Motor neuron (in vitro differentiated cells): ENCODE measurements around the gene SORCS3. TPM values are rescaled to one million over a fixed set of nuclear protein-coding genes. Genes with fewer than 3 reads are reported as not detected.
A peak's percentile ranks its signal among the peaks of the same experiment; 100 is the strongest.

ENCODE experiments used
- ATAC-seq, 8 experiments: fragments of 200-7000 bp; cut with Tn5 transposase; replicated peaks in 6 of 8; 2 replicates each; pipeline ENCODE4 v1.8.0; 2021; ENCODE audit warnings: mild to moderate bottlenecking in 8 of 8, moderate library complexity in 8 of 8
- H3K27ac ChIP-seq, 2 donors: fragments of 250-450 bp; sonication (Bioruptor Pico); 2 replicates each; pipeline ENCODE4 v1.9.0; 2021; ENCODE audit warnings: antibody characterized with exemption in 2 of 2, mild to moderate bottlenecking in 2 of 2, moderate library complexity in 1 of 2
- H3K4me1 ChIP-seq, 2 donors: fragments of 250-450 bp; sonication (Bioruptor Pico); replicated peaks in 1 of 2; 2 replicates each; pipeline ENCODE4 v1.6.1; 2021; ENCODE audit warnings: antibody characterized with exemption in 2 of 2, mild to moderate bottlenecking in 2 of 2, moderate library complexity in 1 of 2
- H3K4me3 ChIP-seq, 5 donors: fragments of 250-450 bp; sonication (Bioruptor Pico); 2 replicates each; pipeline ENCODE4 v1.9.0; 2021; ENCODE audit warnings: antibody characterized with exemption in 5 of 5, mild to moderate bottlenecking in 5 of 5, moderate library complexity in 4 of 5
- WGBS, 10 experiments: fragments of 450-650 bp; shearing (Covaris generic); methylation state at CpG; one replicate each; pipeline ENCODE4 v1.0.0; 2022; 5-methylcytosine and 5-hydroxymethylcytosine counted together
- in situ Hi-C, 9 experiments: fragments of 400-800 bp; cut with MboI; loops; one replicate each; pipeline ENCODE4 v1.15.0; 2021; ENCODE audit warnings: low sequenced_read_pairs in 9 of 9, low pct_unique_long_range_greater_than_20kb in 2 of 9; ENCODE audit not compliant: unreplicated experiment in 9 of 9
- total RNA-seq, 8 experiments: library from RNA; unstranded; fragments of 300-600 nt; gene quantifications; 2 replicates each; pipeline versions ENCODE4 v1.2.3 to v1.2.4, GENCODE V29; 2022

SORCS3 gene
- total RNA-seq, 8 experiments from 2014 or later, result 0.10 to 14.3 (median 7.3) TPM

DNA sequence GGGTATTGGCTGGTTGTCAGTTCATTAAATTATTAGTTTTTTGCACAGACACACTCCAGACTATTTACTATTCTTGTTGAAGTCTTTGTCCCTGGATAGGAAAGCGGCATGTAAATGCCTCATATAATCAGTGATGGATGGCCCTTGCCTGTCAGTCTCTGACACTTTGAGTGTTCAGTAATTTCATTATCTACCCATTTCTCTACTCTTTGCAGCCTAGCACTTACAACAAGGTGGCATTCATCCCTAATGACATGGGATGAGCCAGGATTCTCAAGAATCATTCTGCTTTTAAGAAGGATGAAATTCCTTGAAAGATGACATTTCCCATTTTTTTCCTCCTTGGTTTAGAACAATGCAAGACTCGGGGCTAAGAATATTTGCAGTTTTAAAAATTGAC, 155.7 kb downstream of the SORCS3 start:
- in situ Hi-C loops, result no loop called here
- Histone ChIP-seq H3K27ac (no peak overlapping the region), H3K4me3 (no peak overlapping the region), H3K4me1 (no peaks in the 10 kb centered on the region)
- ATAC-seq, result peak in 1 of 8 experiments; percentile 61
- 8 to 90% (median 55%) methylated on average over 1 to 2 of the region's 2 CpGs for WGBS, 10 experiments

DNA sequence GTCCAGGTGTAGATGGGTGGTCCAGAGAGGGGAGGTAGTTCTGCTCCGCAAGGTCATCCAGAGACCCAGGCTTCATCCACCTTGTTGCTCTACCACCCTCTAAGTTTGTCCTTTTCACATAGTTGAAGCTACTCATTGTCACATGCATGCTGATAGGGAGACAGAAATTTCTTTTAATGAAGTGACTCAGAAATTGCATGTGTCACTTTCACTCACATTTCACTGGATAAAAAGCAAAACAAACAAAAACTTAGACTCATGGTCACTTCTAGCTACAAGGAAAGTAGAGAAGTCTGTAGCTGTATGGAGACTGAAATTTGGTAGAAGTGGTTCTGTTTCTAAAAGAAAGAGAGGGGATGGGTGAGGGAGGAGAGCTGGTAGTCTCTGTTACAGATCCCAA, 161.9 kb downstream of the SORCS3 start:
- no peak overlapping the region for H3K27ac ChIP-seq
- in situ Hi-C loops, result no loop called here
- ATAC-seq, result no peak
- 25 to 100% (median 69%) methylated on average over 1 of the region's 1 CpG; no CpG with 5 or more reads in 6 of the 10 experiments for WGBS, 10 experiments
- H3K4me3 ChIP-seq, result no peak overlapping the region
- peaks cover 4 to 9% of the 10 kb centered on the region in 2 donors for H3K4me1 ChIP-seq

DNA sequence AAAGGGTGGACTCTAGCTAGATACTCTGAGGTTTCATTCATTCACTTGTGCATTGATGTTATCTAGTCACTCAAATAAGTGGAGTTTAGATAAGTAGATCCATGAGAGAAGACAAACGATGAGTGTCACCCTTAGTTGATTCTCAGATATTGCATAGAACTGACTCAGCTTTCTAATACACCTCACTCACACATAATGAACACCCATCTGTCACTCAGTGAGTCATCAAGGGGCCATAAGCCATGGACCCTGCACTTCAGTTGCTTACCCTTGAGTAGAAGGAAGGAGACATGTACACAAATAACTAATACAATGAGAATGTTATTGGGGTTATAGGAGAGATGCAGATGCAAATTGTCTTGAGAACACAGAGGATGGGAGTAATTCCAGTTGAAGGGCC, 163.8 kb downstream of the SORCS3 start:
- Histone ChIP-seq H3K27ac (no peak overlapping the region), H3K4me3 (no peak overlapping the region), H3K4me1 (peaks cover 4 to 10% of the 10 kb centered on the region in 2 donors)
- ATAC-seq, result peak in 5 of 8 experiments; percentile 35 to 79 (median 57)
- in situ Hi-C loops, result no loop called here
- WGBS, 10 experiments, result 0 to 100% (median 74%) methylated on average over 1 of the region's 1 CpG; no CpG with 5 or more reads in 4 of the 10 experiments

DNA sequence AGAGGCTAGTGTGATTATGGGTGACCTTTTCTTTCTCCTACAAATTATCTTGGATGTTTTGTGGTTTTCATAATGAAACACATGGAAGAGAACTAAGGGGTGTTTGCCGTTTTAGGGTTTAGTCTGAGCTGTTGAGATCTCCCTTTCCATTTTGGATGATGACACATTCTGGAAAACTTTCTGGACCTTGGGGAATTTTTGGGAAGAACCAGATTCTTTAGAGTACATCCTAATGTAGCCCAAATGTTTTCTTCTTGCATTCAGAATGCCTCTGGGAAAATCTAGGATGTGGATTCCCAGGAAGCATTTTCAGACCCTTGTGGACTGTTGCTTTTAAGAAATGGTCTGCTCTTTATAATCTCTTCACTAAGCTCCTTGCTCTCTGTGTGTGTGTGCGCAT, 165.7 kb downstream of the SORCS3 start:
- Histone ChIP-seq H3K4me1 (peaks cover 11 to 20% of the 10 kb centered on the region in 2 donors), H3K27ac (no peak overlapping the region), H3K4me3 (no peak overlapping the region)
- in situ Hi-C loops, result no loop called here
- WGBS, 10 experiments, result 0 to 100% (median 83%) methylated on average over 1 to 2 of the region's 2 CpGs
- ATAC-seq, result no peak

DNA sequence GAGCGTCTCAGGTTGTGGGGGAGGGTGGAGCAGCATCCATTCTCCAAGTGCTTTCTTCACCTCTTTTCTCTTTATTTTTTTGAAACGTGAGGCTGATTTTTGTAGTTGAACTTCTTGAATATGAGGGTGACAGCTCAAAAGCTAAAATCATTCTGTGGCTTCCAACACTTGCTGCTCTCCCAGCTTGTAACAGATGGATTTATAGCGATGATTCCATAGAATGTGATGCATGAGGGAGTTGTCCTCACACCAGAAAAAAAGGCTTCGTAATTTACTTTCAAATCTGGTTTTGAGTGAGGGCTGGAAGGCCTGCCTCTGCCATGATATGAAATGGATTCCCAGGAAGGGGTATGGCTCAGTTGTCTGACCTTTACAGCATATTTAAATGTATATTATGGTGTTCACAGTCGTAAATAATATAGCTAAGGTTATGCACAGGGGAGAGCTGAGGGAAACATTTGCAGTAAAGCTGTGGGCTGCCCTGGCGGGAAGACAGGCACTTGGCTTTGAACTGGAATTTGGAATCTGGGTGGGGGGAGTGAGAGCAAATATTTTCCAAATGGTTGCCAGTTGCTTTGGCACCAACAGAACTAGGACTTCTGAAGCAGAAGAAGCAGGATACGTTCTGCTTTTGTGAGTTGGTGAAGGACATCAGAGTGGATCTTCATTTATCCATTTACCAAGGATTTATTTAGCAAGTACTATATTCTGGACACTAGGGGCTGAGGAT, 166.7 kb downstream of the SORCS3 start:
- ATAC-seq, result peak in 4 of 8 experiments; percentile 27 to 84 (median 31)
- H3K27ac ChIP-seq, result peak overlapping the region in 1 of 2 donors; percentile 1
- H3K4me3 ChIP-seq, result no peak overlapping the region
- in situ Hi-C loops, result no loop called here
- WGBS, 10 experiments, result 4 to 88% (median 73%) methylated on average over 1 to 7 of the region's 7 CpGs; no CpG with 5 or more reads in 1 of the 10 experiments
- peaks cover 11 to 24% of the 10 kb centered on the region in 2 donors for H3K4me1 ChIP-seq

DNA sequence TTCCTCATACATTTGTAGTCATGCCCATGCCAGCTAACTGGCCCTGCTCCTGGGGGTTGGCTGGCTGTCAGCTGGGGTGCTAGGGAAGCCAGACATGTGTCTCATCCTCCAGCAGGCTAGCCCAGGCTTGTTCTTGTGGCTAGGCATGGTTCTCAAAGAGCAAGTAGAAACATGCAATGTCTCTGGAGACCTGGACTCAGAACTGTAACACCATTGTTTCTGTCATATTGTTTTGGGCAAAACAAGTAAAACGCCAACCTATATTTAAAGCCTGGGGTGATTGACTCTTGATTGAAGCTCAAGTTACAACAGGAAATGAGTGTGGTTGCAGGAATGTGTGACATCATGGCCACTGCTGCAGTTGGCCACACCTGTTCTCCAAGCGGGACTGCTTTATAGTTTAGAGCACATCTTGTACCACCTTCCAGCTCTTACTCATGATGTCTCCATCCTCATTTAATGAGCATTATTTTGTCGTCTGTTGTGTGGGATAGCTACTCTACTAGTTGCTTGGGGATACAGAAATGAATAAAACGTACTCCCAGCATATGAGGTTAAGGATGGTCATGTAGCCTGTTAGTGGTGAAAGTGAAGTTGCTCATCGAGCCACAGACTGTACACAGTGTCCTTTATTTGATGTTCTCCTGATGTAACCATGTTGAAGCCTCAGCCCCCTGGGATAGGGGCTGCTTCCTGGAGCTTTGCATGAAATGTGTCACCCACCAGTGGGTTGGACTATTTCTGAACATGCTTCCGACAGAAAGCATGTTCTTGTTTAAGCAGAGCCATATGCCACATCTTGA, 168.4 kb downstream of the SORCS3 start:
- in situ Hi-C loops, result no loop called here
- Histone ChIP-seq H3K27ac (no peak overlapping the region), H3K4me1 (peaks cover 11 to 24% of the 10 kb centered on the region in 2 donors), H3K4me3 (no peak overlapping the region)
- 3 to 100% (median 79%) methylated on average over 1 to 6 of the region's 6 CpGs for WGBS, 10 experiments
- peak in 4 of 8 experiments; percentile 14 to 95 (median 74) for ATAC-seq

DNA sequence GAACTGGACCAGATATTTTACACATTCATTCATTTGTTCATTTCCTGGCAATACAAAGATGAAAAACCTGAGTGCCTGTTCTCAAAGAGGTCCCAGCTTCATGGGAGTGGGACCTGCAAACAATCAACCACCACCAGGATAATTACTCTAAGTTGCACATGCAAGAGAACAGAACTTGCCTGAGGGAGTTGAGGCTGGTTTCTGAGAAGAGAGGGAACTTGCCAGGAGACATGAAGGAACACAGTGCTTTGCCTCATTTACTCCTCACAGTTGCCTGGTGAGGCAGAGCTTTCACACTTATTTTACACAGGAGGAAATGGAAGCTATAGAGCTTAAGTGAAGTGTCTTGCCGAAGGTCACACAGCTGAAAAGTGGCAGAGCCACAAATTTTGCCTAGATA, 170.1 kb downstream of the SORCS3 start:
- WGBS, 10 experiments, result 13 to 100% (median 100%) methylated on average over 1 of the region's 1 CpG; no CpG with 5 or more reads in 7 of the 10 experiments
- in situ Hi-C loops, result no loop called here
- H3K4me3 ChIP-seq, result no peak overlapping the region
- ATAC-seq, result peak in 1 of 8 experiments; percentile 48
- H3K4me1 ChIP-seq, result peaks cover 11 to 24% of the 10 kb centered on the region in 2 donors
- H3K27ac ChIP-seq, result peak overlapping the region in 1 of 2 donors; percentile 35

DNA sequence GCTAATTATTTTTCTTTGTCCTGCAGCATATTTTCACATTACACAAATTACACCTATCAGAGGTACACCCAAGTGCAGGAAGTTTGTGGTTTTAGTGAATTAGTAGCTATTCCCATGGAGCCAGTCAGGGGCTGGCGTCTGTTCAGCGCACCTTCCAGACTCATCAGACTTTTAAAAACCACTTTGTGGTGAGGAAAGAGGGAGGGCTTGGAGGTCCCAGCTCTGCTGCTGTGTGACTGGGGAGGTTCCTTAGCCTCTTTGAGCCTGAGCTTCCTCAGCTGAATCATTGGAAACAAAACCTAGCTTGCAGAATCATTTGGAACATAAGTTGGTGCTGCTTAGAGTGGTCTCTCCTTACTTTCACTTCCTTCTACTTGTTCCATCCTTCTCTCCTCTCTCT, 175.4 kb downstream of the SORCS3 start:
- WGBS, 10 experiments, result 29 to 100% (median 76%) methylated on average over 1 to 2 of the region's 2 CpGs; no CpG with 5 or more reads in 6 of the 10 experiments
- ATAC-seq, result no peak
- peaks cover 2 to 7% of the 10 kb centered on the region in 2 donors for H3K4me1 ChIP-seq
- in situ Hi-C loops, result no loop called here
- H3K27ac ChIP-seq, result no peak overlapping the region
- H3K4me3 ChIP-seq, result no peak overlapping the region

DNA sequence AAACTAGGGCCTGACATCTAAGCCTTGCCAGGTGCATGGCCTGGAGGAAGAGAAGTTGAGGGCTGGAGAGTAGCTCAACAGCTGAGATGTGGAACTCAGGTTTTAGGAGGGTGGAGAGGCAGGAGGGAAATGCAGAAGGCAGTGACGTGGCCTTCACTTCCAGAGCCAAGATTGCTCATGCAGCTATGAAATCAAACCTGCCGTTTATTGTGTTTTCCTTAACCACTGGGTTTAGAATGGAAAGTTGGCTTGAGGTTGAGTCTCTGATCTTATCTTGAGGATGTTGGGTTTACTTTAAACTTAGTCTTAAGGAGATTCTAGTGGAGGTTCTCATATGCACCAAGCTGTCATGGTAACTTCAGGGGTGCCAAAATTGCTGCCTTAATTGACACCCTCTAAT, 178.6 kb downstream of the SORCS3 start:
- in situ Hi-C loops, result no loop called here
- H3K27ac ChIP-seq, result no peak overlapping the region
- WGBS, 10 experiments, result 0 to 100% (median 50%) methylated on average over 1 to 2 of the region's 2 CpGs; no CpG with 5 or more reads in 5 of the 10 experiments
- H3K4me1 ChIP-seq, result peaks cover 0 to 8% of the 10 kb centered on the region in 2 donors
- peak in 1 of 8 experiments; percentile 27 for ATAC-seq
- H3K4me3 ChIP-seq, result no peak overlapping the region

DNA sequence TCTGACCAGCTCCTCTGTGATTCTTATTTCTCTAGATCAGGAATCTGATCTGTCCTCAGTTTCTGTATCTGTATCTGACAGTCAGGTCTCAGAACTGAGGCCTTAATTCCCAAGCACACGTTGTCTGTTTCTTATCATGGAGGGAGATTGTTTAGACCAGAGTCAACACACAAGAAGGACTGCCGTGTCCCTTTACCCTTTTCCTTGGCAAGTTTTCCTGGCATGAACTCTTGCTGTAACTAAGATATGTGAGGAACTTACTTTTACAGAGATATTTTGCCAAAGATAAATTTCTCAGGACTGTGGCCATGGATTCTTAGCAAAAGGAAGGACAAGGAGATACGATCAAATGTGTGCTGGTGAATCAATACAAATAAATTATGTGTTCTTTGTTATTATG, 181.0 kb downstream of the SORCS3 start:
- H3K4me3 ChIP-seq, result no peak overlapping the region
- H3K4me1 ChIP-seq, result peaks cover 0 to 8% of the 10 kb centered on the region in 2 donors
- WGBS, 10 experiments, result 24 to 100% (median 40%) methylated on average over 1 to 3 of the region's 3 CpGs; no CpG with 5 or more reads in 3 of the 10 experiments
- H3K27ac ChIP-seq, result no peak overlapping the region
- ATAC-seq, result no peak
- in situ Hi-C loops, result no loop called here

DNA sequence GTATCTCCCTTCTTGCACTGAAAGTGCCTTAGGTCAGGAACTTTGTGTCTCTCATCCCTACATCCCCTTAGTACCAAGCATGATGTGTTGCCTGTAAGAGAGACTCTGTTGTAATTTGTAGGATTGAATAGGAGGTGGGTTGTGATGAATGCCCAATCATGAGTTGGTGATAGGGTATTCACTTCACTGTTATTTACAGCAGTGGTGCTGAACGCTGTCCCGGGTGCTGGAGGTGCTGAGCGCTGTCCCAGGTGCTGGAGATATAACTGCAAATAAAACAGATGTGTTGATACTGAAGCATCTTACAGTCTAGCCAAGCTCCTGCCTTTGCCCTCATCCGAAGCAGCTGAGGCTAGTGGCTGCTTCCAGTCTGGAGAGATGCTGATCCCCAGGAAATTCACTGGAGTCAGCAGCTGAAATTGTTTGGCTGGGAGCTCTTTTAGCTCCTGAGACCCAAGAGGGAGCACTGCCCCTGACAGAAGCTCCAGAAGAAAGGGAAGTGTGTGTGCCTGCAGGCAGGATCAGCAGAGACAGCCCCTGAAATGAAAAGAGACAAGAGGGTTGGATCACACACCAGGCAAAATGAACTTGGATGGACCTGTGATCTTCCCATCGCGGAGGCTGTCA, 183.4 kb downstream of the SORCS3 start:
- Histone ChIP-seq H3K4me1 (peaks cover 0 to 8% of the 10 kb centered on the region in 2 donors), H3K4me3 (no peak overlapping the region), H3K27ac (no peak overlapping the region)
- WGBS, 10 experiments, result 0 to 77% (median 37%) methylated on average over 2 to 4 of the region's 6 CpGs; no CpG with 5 or more reads in 4 of the 10 experiments
- in situ Hi-C loops, result no loop called here
- ATAC-seq, result peak in 5 of 8 experiments; percentile 53 to 87 (median 78)

DNA sequence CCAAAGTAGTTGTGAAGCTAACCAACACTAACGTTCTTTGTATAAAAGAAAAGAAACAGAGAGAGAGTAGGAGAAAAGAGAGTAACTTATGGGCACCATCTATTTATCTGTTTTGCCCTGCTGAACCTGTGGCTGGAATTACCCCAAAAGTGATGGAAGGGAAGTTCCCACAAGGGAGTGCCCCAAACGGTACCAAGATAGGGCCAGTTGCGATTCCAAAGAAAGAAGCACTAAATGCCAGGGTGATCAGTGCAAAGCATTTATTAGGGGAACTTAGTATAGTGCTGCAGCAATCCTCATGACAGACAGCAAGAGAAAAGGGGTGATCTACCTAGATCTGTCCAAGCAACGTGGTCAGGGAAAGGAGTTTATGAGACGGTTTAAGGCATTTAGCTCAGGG, 190.2 kb downstream of the SORCS3 start:
- in situ Hi-C loops, result no loop called here
- WGBS, 10 experiments, result 0 to 100% (median 70%) methylated on average over 1 to 5 of the region's 5 CpGs; no CpG with 5 or more reads in 1 of the 10 experiments
- Histone ChIP-seq H3K4me1 (peaks cover 16 to 34% of the 10 kb centered on the region in 2 donors), H3K27ac (no peak overlapping the region), H3K4me3 (no peak overlapping the region)
- no peak for ATAC-seq

DNA sequence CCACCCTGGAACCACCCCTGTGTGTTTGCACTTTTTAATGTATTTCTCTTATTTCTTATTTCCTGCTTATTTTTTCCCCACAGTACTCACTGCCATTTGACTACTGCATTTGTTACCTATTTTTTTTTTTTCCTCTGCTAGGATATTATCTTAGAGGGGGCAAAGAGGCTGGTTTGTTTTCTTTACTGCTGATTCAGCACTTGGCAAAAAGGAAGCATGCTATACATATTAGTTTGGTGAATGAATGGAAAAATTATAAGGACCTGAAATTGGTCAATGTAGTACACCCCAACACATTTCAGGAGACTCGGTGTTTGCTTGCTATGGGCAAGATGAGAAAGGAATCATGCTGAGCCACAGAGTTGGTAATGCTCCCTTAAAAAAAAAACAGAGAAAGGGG, 193.5 kb downstream of the SORCS3 start:
- Histone ChIP-seq H3K4me1 (peaks cover 16 to 46% of the 10 kb centered on the region in 2 donors), H3K27ac (no peak overlapping the region), H3K4me3 (no peak overlapping the region)
- WGBS, 10 experiments, result 0 to 67% (median 34%) methylated on average over 1 of the region's 1 CpG; no CpG with 5 or more reads in 4 of the 10 experiments
- ATAC-seq, result no peak
- in situ Hi-C loops, result no loop called here
